K562 (cell line): ENCODE results near the gene ALDOC. TPM values are rescaled to one million over a fixed set of nuclear protein-coding genes. Genes with fewer than 3 reads are reported as not detected.

Experiments
- ADNP ChIP-seq: fragments of 200-800 bp; sonication (Bioruptor generic); IDR thresholded peaks from 2 replicates; pipeline ENCODE4 v1.6.1; 2016; ENCODE audit warnings: missing genetic modification characterization, missing compliant biosample characterization
- ARID1B ChIP-seq: fragments of 450-650 bp; IDR thresholded peaks from 2 replicates; pipeline ENCODE4 v1.6.1; 2016; ENCODE audit warnings: antibody characterized with exemption, mild to moderate bottlenecking, inconsistent platforms
- ELF2 ChIP-seq: fragments of 250-450 bp; sonication (Bioruptor Pico); IDR thresholded peaks from 2 replicates; pipeline ENCODE4 v1.5.0; 2021; ENCODE audit warnings: mild to moderate bottlenecking
- ELF4 ChIP-seq: fragments of 450-650 bp; formaldehyde crosslinking; IDR thresholded peaks from 2 replicates; pipeline ENCODE4 v1.4.0; 2022; ENCODE audit warnings: missing genetic modification characterization
- HDAC1 ChIP-seq, 2 experiments: fragments of 450-650 bp; IDR thresholded peaks; 2 replicates each; pipeline ENCODE4 v1.6.1; 2016 to 2017; ENCODE audit warnings: inconsistent platforms in 1 of 2, mild to moderate bottlenecking in 1 of 2, moderate library complexity in 1 of 2
- MTA3 ChIP-seq: fragments of 450-650 bp; formaldehyde crosslinking; IDR thresholded peaks from 2 replicates; pipeline ENCODE4 v1.6.1; 2017; ENCODE audit warnings: mild to moderate bottlenecking, borderline replicate concordance
- RFX5 ChIP-seq: IDR thresholded peaks from 2 replicates; pipeline ENCODE4 v1.6.1; 2011; ENCODE audit warnings: low read depth, mild to moderate bottlenecking, improper control_type of control experiment, low read length
- SFPQ ChIP-seq: fragments of 200-400 bp; formaldehyde crosslinking; IDR thresholded peaks from 2 replicates; pipeline ENCODE4 v1.6.1; 2017; ENCODE audit warnings: mild to moderate bottlenecking, low read depth, low read length, moderate library complexity
- SMARCB1 ChIP-seq: IDR thresholded peaks from 2 replicates; pipeline ENCODE4 v1.6.1; 2011; ENCODE audit warnings: improper control_type of control experiment, low read depth; ENCODE audit not compliant: insufficient read length
- SNIP1 ChIP-seq: fragments of 450-650 bp; IDR thresholded peaks from 2 replicates; pipeline ENCODE4 v1.7.1; 2017; ENCODE audit warnings: low read depth, mild to moderate bottlenecking
- TCF7L2 ChIP-seq: fragments of 150-350 bp; IDR thresholded peaks from 2 replicates; pipeline ENCODE4 v1.6.1; 2016; ENCODE audit warnings: low read depth, mild to moderate bottlenecking, low read length, moderate library complexity
- ZBTB7A ChIP-seq: IDR thresholded peaks from 2 replicates; pipeline ENCODE4 v1.6.1; 2011; ENCODE audit warnings: low read depth, mild to moderate bottlenecking, low read length, moderate library complexity, borderline replicate concordance; ENCODE audit not compliant: control insufficient read depth
- ZNF175 ChIP-seq: fragments of 200-800 bp; sonication (Bioruptor generic); IDR thresholded peaks from 2 replicates; pipeline ENCODE4 v1.6.1; 2016; ENCODE audit warnings: low read depth, mild to moderate bottlenecking, missing genetic modification characterization, missing compliant biosample characterization
- ZNF212 ChIP-seq: fragments of 450-650 bp; formaldehyde crosslinking; IDR thresholded peaks from 2 replicates; pipeline ENCODE4 v1.4.0; 2020; ENCODE audit warnings: mild to moderate bottlenecking
- ZNF311 ChIP-seq: fragments of 250-450 bp; sonication (Bioruptor Pico); IDR thresholded peaks from 2 replicates; pipeline ENCODE4 v1.4.0; 2020; ENCODE audit warnings: mild to moderate bottlenecking, moderate library complexity
- polyA plus RNA-seq, 8 experiments: library from polyadenylated mRNA; depleted of rRNA in 4 of 8; stranded (reverse) in 5 of 8; unstranded in 3 of 8; fragments of >200 nt; fragmentation: Nextera tagmentation in 2 of 8; fragmentation: Illumina TruSeq in 1 of 8; extraction: Ambion mirVana in 2 of 8; extraction: Trizol in 1 of 8; gene quantifications; 2 replicates each; pipeline versions ENCODE4 v1.2.1 to v1.2.3, GENCODE V29; 2011 to 2014; ENCODE audit warnings: inconsistent platforms in 1 of 8, missing spikeins in 1 of 8
- total RNA-seq, 7 experiments: library from RNA; depleted of rRNA in 6 of 7; stranded (reverse); fragments of >200 nt in 6 of 7; fragmentation: Illumina TruSeq in 2 of 7; extraction: Trizol in 2 of 7; gene quantifications; 2 replicates each; pipeline versions ENCODE4 v1.2.1 to v1.2.3, GENCODE V29; 2011 to 2021; ENCODE audit warnings: low replicate concordance in 1 of 7
- TF ChIP-seq, protein P1 (sequence below): fragments of 450-650 bp; IDR thresholded peaks from 2 replicates; pipeline ENCODE4 v1.6.1; 2016; ENCODE audit warnings: mild to moderate bottlenecking, moderate library complexity

ALDOC gene
- total and polyA plus RNA-seq, 9 of the 15 experiments (the other 6 are each of a cell fraction or from before 2014, with no cell fraction given), result 43.2 to 263 (median 99.2) TPM

DNA sequence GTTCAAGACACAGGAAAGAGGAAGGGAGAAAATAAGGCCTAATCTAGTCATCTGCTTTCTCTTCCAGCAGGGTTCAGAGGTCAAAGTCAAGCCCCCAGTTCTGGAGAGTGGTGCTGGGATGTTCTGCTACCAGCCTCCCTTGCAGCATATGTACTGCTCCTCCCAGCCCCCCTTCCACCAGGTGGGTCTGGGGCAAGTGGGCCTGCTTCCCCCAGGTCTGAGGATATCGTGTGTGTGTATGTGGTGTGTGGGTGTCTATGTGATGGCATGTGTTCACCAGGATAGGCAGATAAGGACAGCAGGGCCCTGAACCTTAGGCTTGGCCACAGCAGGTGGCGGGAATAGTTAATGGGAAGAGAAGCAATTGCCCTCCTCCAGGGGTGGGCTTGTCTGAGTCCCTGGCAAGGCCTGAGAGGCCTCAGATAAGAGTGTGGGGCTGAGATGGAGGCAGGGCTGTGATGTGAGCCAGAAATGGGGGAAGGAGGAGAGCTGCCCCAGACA is 49.5 kb downstream of the ALDOC start (continued):
- TF ChIP-seq, protein P1, sequence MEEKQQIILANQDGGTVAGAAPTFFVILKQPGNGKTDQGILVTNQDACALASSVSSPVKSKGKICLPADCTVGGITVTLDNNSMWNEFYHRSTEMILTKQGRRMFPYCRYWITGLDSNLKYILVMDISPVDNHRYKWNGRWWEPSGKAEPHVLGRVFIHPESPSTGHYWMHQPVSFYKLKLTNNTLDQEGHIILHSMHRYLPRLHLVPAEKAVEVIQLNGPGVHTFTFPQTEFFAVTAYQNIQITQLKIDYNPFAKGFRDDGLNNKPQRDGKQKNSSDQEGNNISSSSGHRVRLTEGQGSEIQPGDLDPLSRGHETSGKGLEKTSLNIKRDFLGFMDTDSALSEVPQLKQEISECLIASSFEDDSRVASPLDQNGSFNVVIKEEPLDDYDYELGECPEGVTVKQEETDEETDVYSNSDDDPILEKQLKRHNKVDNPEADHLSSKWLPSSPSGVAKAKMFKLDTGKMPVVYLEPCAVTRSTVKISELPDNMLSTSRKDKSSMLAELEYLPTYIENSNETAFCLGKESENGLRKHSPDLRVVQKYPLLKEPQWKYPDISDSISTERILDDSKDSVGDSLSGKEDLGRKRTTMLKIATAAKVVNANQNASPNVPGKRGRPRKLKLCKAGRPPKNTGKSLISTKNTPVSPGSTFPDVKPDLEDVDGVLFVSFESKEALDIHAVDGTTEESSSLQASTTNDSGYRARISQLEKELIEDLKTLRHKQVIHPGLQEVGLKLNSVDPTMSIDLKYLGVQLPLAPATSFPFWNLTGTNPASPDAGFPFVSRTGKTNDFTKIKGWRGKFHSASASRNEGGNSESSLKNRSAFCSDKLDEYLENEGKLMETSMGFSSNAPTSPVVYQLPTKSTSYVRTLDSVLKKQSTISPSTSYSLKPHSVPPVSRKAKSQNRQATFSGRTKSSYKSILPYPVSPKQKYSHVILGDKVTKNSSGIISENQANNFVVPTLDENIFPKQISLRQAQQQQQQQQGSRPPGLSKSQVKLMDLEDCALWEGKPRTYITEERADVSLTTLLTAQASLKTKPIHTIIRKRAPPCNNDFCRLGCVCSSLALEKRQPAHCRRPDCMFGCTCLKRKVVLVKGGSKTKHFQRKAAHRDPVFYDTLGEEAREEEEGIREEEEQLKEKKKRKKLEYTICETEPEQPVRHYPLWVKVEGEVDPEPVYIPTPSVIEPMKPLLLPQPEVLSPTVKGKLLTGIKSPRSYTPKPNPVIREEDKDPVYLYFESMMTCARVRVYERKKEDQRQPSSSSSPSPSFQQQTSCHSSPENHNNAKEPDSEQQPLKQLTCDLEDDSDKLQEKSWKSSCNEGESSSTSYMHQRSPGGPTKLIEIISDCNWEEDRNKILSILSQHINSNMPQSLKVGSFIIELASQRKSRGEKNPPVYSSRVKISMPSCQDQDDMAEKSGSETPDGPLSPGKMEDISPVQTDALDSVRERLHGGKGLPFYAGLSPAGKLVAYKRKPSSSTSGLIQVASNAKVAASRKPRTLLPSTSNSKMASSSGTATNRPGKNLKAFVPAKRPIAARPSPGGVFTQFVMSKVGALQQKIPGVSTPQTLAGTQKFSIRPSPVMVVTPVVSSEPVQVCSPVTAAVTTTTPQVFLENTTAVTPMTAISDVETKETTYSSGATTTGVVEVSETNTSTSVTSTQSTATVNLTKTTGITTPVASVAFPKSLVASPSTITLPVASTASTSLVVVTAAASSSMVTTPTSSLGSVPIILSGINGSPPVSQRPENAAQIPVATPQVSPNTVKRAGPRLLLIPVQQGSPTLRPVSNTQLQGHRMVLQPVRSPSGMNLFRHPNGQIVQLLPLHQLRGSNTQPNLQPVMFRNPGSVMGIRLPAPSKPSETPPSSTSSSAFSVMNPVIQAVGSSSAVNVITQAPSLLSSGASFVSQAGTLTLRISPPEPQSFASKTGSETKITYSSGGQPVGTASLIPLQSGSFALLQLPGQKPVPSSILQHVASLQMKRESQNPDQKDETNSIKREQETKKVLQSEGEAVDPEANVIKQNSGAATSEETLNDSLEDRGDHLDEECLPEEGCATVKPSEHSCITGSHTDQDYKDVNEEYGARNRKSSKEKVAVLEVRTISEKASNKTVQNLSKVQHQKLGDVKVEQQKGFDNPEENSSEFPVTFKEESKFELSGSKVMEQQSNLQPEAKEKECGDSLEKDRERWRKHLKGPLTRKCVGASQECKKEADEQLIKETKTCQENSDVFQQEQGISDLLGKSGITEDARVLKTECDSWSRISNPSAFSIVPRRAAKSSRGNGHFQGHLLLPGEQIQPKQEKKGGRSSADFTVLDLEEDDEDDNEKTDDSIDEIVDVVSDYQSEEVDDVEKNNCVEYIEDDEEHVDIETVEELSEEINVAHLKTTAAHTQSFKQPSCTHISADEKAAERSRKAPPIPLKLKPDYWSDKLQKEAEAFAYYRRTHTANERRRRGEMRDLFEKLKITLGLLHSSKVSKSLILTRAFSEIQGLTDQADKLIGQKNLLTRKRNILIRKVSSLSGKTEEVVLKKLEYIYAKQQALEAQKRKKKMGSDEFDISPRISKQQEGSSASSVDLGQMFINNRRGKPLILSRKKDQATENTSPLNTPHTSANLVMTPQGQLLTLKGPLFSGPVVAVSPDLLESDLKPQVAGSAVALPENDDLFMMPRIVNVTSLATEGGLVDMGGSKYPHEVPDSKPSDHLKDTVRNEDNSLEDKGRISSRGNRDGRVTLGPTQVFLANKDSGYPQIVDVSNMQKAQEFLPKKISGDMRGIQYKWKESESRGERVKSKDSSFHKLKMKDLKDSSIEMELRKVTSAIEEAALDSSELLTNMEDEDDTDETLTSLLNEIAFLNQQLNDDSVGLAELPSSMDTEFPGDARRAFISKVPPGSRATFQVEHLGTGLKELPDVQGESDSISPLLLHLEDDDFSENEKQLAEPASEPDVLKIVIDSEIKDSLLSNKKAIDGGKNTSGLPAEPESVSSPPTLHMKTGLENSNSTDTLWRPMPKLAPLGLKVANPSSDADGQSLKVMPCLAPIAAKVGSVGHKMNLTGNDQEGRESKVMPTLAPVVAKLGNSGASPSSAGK, result no peak
- TF ChIP-seq ZBTB7A (peak; percentile 86), SNIP1 (no peak), MTA3 (peak; percentile 76; the same call in 1 of the 2 replicates), ZNF212 (no peak), HDAC1 (IDR thresholded peaks at IDR 0.05) (peak in 1 of 2 experiments; percentile 86; a peak in 2 of 4 replicates), ZNF175 (peak; percentile 75; the same call in 1 of the 2 replicates), RFX5 (no peak), SFPQ (no peak), ARID1B (peak; percentile 99), SMARCB1 (no peak), ELF4 (peak; percentile 90), TCF7L2 (no peak), ZNF311 (CRISPR knock-in tag) (no peak), ELF2 (no peak), ADNP (no peak)
